PC-9 (cell line): ENCODE data around the gene ARMC2.

Experiments used
- EZH2 ChIP-seq: fragments of 200-600 bp; sonication (generic); IDR thresholded peaks from 2 replicates; pipeline ENCODE4 v1.8.0; 2017; ENCODE audit warnings: antibody characterized with exemption, low read depth
- TF ChIP-seq, protein P1 (sequence below): fragments of 200-600 bp; sonication (generic); conservative IDR thresholded peaks from 2 replicates; pipeline ENCODE4 v1.6.1; 2017; ENCODE audit warnings: mixed run types, antibody characterized with exemption, mild to moderate bottlenecking, moderate library complexity

DNA sequence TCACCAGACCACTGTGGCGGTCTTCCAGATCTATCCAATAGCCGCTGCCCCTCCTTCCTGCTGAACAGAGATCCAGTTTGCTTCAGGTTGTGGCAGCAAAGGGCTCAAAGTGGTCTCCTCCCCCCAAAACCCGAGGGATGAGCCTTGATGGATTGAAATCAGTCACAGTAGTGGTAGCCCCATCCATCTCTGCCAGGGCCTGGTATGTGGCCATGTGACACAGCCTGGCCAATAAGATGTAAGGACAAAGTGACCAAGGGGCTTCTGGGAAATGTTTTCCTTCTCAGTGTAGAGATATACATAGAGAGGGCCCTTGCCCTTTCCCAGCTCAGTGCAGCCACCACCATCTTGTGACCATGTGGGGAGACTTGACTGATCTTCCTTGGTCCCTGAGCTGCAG, 4.1 kb upstream of the ARMC2 start:
- TF ChIP-seq, protein P1, sequence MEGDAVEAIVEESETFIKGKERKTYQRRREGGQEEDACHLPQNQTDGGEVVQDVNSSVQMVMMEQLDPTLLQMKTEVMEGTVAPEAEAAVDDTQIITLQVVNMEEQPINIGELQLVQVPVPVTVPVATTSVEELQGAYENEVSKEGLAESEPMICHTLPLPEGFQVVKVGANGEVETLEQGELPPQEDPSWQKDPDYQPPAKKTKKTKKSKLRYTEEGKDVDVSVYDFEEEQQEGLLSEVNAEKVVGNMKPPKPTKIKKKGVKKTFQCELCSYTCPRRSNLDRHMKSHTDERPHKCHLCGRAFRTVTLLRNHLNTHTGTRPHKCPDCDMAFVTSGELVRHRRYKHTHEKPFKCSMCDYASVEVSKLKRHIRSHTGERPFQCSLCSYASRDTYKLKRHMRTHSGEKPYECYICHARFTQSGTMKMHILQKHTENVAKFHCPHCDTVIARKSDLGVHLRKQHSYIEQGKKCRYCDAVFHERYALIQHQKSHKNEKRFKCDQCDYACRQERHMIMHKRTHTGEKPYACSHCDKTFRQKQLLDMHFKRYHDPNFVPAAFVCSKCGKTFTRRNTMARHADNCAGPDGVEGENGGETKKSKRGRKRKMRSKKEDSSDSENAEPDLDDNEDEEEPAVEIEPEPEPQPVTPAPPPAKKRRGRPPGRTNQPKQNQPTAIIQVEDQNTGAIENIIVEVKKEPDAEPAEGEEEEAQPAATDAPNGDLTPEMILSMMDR = no peak
- TF ChIP-seq EZH2 = no peak
